ENCODE results near the gene SIM2.
"Not testable (repeated sequence)": the region's sequence is repeated elsewhere in the genome, so short reads cannot be mapped to it uniquely, and the experiment has no call there.

The SIM2 gene, protein sequence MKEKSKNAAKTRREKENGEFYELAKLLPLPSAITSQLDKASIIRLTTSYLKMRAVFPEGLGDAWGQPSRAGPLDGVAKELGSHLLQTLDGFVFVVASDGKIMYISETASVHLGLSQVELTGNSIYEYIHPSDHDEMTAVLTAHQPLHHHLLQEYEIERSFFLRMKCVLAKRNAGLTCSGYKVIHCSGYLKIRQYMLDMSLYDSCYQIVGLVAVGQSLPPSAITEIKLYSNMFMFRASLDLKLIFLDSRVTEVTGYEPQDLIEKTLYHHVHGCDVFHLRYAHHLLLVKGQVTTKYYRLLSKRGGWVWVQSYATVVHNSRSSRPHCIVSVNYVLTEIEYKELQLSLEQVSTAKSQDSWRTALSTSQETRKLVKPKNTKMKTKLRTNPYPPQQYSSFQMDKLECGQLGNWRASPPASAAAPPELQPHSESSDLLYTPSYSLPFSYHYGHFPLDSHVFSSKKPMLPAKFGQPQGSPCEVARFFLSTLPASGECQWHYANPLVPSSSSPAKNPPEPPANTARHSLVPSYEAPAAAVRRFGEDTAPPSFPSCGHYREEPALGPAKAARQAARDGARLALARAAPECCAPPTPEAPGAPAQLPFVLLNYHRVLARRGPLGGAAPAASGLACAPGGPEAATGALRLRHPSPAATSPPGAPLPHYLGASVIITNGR

DNA sequence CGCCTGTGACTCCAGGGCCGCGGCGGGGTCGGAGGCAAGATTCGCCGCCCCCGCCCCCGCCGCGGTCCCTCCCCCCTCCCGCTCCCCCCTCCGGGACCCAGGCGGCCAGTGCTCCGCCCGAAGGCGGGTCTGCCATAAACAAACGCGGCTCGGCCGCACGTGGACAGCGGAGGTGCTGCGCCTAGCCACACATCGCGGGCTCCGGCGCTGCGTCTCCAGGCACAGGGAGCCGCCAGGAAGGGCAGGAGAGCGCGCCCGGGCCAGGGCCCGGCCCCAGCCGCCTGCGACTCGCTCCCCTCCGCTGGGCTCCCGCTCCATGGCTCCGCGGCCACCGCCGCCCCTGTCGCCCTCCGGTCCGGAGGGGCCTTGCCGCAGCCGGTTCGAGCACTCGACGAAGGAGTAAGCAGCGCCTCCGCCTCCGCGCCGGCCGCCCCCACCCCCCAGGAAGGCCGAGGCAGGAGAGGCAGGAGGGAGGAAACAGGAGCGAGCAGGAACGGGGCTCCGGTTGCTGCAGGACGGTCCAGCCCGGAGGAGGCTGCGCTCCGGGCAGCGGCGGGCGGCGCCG is at the start of gene SIM2:
Gene SIM2, plus strand, starts transcription at position 135 of the 565 bp plus-strand sequence. CDS start 632 bp downstream, outside the sequence.
- Histone ChIP-seq H3K9me3 (ENCODE audit: control insufficient read depth in 2 of 2, low read length in 2 of 2) (no peaks in the 10 kb centered on the region), H3K4me1 (ENCODE audit: control insufficient read depth in 2 of 2, insufficient read depth in 2 of 2, low read length in 2 of 2) (peaks cover 10 to 19% of the 10 kb centered on the region in 2 donors), H3K4me3 (ENCODE audit: low read length in 2 of 2) (peak within 1 kb of the TSS in 1 of 2 donors; percentile 29), H3K27ac (ENCODE audit: low read depth in 2 of 2, low read length in 2 of 2) (no peak within 1 kb of the TSS), H3K9ac (ENCODE audit: low read depth in 1 of 2, low read length in 2 of 2) (no peak within 1 kb of the TSS), H3K36me3 (ENCODE audit: control insufficient read depth in 2 of 2, insufficient read depth in 2 of 2, low read length in 2 of 2) (no peaks in the 10 kb centered on the region), H3K27me3 (ENCODE audit: control insufficient read depth in 2 of 2, insufficient read depth in 2 of 2, low read length in 2 of 2) (peaks cover 76 to 95% of the 10 kb centered on the region in 2 donors)

DNA sequence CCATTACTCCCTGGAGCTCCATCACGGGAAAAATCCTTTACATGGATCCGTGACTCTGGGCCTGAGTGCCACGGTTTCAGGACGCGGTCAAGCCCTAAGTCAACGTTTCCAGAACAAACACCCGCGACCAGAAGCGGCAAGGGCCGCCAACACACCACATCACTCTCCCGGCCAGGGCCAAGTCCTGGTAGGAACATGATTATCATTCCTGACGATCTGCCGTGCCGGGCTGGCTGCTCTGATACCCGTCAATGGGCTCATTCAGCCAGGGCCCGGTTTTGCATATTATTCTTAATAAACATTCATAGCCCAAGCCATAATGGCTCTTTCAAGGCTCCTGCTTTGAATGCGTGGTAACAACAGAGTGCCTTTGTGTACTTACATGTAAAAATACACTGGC is 44.6 kb upstream of the SIM2 start:
- Histone ChIP-seq H3K27me3 (ENCODE audit: control insufficient read depth in 2 of 2, insufficient read depth in 2 of 2, low read length in 2 of 2) (peaks cover 24 to 30% of the 10 kb centered on the region in 2 donors), H3K4me3 (ENCODE audit: low read length in 2 of 2) (no peak overlapping the region), H3K27ac (ENCODE audit: low read depth in 2 of 2, low read length in 2 of 2) (no peak overlapping the region), H3K36me3 (ENCODE audit: control insufficient read depth in 2 of 2, insufficient read depth in 2 of 2, low read length in 2 of 2) (no peaks in the 10 kb centered on the region), H3K9me3 (ENCODE audit: control insufficient read depth in 2 of 2, low read length in 2 of 2) (no peaks in the 10 kb centered on the region), H3K9ac (ENCODE audit: low read depth in 1 of 2, low read length in 2 of 2) (no peak overlapping the region), H3K4me1 (ENCODE audit: control insufficient read depth in 2 of 2, insufficient read depth in 2 of 2, low read length in 2 of 2) (no peaks in the 10 kb centered on the region)

DNA sequence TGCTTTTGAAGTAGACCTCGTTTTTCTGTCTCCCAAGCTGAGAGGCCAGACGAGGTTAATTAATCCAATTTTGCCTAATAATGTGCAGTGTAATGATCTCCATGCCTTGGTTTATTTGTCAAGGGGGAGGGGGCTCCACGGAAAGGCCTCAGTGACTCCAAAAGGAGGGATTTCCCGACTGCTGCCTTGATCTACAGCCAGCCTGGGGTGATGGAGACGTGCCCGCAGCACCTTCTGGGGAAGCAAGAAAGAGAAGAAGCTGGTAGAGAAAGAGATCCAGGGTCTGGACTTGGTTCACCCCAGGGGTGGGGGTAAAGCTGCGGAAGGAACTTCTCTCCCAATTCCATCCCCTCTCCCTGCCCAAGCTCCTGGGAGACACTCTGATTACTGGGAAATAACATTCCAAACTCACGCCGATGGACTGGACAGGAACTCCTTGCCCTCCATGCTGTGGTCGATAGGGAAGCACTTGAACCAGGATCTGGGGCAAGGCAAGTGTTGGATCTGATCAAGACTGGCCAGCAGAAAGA is 44.1 kb upstream of the SIM2 start:
- no peaks in the 10 kb centered on the region for H3K36me3 ChIP-seq (ENCODE audit: control insufficient read depth in 2 of 2, insufficient read depth in 2 of 2, low read length in 2 of 2)
- no peak overlapping the region for H3K9ac ChIP-seq (ENCODE audit: low read depth in 1 of 2, low read length in 2 of 2)
- peaks cover 24 to 31% of the 10 kb centered on the region in 2 donors for H3K27me3 ChIP-seq (ENCODE audit: control insufficient read depth in 2 of 2, insufficient read depth in 2 of 2, low read length in 2 of 2)
- H3K4me1 ChIP-seq (ENCODE audit: control insufficient read depth in 2 of 2, insufficient read depth in 2 of 2, low read length in 2 of 2), result no peaks in the 10 kb centered on the region
- no peak overlapping the region for H3K27ac ChIP-seq (ENCODE audit: low read depth in 2 of 2, low read length in 2 of 2)
- H3K9me3 ChIP-seq (ENCODE audit: control insufficient read depth in 2 of 2, low read length in 2 of 2), result no peaks in the 10 kb centered on the region
- H3K4me3 ChIP-seq (ENCODE audit: low read length in 2 of 2), result no peak overlapping the region

DNA sequence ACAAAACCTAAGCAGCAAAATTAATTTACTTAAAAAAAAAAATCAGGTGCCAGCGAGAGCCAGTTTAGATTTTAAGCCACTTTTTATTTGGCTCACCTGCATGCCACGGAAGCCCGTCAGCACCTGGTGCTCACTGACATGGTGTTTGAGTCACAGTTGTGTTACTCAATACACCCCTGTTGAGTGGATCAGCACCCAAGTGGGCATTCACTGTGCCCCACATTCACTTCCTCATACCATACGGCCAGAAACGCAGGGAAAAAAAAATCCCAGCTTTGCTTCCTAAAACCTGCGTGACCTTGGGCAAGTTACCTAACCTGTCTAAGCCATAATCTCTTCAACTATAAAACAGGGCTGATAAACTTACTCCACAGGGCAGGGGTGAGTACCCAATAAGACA is 42.8 kb upstream of the SIM2 start:
- Histone ChIP-seq H3K27ac (ENCODE audit: low read depth in 2 of 2, low read length in 2 of 2) (no peak overlapping the region), H3K4me1 (ENCODE audit: control insufficient read depth in 2 of 2, insufficient read depth in 2 of 2, low read length in 2 of 2) (no peaks in the 10 kb centered on the region), H3K9ac (ENCODE audit: low read depth in 1 of 2, low read length in 2 of 2) (no peak overlapping the region), H3K27me3 (ENCODE audit: control insufficient read depth in 2 of 2, insufficient read depth in 2 of 2, low read length in 2 of 2) (peaks cover 29 to 35% of the 10 kb centered on the region in 2 donors), H3K4me3 (ENCODE audit: low read length in 2 of 2) (no peak overlapping the region), H3K36me3 (ENCODE audit: control insufficient read depth in 2 of 2, insufficient read depth in 2 of 2, low read length in 2 of 2) (no peaks in the 10 kb centered on the region), H3K9me3 (ENCODE audit: control insufficient read depth in 2 of 2, low read length in 2 of 2) (no peaks in the 10 kb centered on the region)

DNA sequence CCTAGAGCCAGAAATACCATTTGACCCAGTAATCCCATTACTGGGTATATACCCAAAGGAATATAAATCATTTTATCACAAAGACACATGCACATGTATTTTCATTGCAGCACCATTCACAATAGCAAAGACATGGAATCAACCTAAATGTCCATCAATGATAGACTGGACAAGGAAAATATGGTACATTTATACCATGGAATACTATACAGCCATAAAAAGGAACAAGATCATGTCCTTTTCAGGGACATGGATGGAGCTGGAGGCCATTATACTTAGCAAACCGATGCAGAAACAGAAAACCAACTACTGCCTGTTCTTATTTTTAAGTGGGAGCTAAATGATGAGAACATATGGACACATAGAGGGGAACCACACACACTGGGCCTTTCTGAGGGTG is 41.6 kb upstream of the SIM2 start:
- H3K27ac ChIP-seq (ENCODE audit: low read depth in 2 of 2, low read length in 2 of 2); H3K9me3 ChIP-seq (ENCODE audit: control insufficient read depth in 2 of 2, low read length in 2 of 2); H3K4me1 ChIP-seq (ENCODE audit: control insufficient read depth in 2 of 2, insufficient read depth in 2 of 2, low read length in 2 of 2); H3K36me3 ChIP-seq (ENCODE audit: control insufficient read depth in 2 of 2, insufficient read depth in 2 of 2, low read length in 2 of 2); H3K4me3 ChIP-seq (ENCODE audit: low read length in 2 of 2); H3K9ac ChIP-seq (ENCODE audit: low read depth in 1 of 2, low read length in 2 of 2): not testable (repeated sequence)
- peaks cover 29 to 35% of the 10 kb centered on the region in 2 donors for H3K27me3 ChIP-seq (ENCODE audit: control insufficient read depth in 2 of 2, insufficient read depth in 2 of 2, low read length in 2 of 2)

DNA sequence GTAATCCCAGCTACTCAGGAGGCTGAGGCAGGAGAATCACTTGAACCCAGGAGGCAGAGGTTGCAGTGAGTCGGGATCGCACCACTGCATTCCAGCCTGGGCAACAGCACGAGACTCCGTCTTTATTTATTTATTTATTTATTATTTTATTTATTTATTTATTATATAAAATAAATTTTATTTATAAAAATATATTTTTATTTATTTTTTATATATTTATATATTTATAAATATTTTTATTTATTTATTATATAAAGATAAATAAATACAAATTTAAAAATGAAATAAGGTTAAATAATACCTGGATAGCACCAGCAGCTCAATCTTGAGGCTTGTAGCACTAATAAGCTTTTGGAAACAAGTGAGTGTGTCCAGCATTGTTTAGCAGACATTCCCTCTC is 40.9 kb upstream of the SIM2 start:
- Histone ChIP-seq H3K9ac (ENCODE audit: low read depth in 1 of 2, low read length in 2 of 2) (no peak overlapping the region), H3K27me3 (ENCODE audit: control insufficient read depth in 2 of 2, insufficient read depth in 2 of 2, low read length in 2 of 2) (peaks cover 29 to 39% of the 10 kb centered on the region in 2 donors), H3K9me3 (ENCODE audit: control insufficient read depth in 2 of 2, low read length in 2 of 2) (no peaks in the 10 kb centered on the region), H3K27ac (ENCODE audit: low read depth in 2 of 2, low read length in 2 of 2) (no peak overlapping the region), H3K4me1 (ENCODE audit: control insufficient read depth in 2 of 2, insufficient read depth in 2 of 2, low read length in 2 of 2) (no peaks in the 10 kb centered on the region), H3K36me3 (ENCODE audit: control insufficient read depth in 2 of 2, insufficient read depth in 2 of 2, low read length in 2 of 2) (no peaks in the 10 kb centered on the region), H3K4me3 (ENCODE audit: low read length in 2 of 2) (no peak overlapping the region)

DNA sequence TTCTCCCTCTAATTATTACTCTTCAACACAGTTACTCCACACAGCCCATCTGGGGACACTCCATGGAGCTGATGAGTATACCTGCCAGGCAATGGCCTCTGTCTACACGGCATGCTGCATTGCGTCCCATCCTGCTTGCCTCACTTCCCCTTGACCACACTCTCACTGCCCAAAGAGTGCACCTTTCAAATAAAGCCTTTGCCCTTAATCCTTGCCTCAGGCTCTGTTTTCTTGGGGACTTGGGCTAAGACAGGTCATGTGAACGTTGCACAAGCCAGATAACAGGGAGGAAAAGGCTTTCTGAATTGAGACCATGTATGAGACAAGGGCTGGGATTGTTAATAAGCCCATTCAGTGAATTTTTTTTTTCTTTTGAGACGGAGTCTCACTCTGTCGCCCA is 40.0 kb upstream of the SIM2 start:
- H3K4me3 ChIP-seq (ENCODE audit: low read length in 2 of 2), result no peak overlapping the region
- no peak overlapping the region for H3K9ac ChIP-seq (ENCODE audit: low read depth in 1 of 2, low read length in 2 of 2)
- H3K4me1 ChIP-seq (ENCODE audit: control insufficient read depth in 2 of 2, insufficient read depth in 2 of 2, low read length in 2 of 2), result no peaks in the 10 kb centered on the region
- H3K9me3 ChIP-seq (ENCODE audit: control insufficient read depth in 2 of 2, low read length in 2 of 2), result no peaks in the 10 kb centered on the region
- H3K36me3 ChIP-seq (ENCODE audit: control insufficient read depth in 2 of 2, insufficient read depth in 2 of 2, low read length in 2 of 2), result no peaks in the 10 kb centered on the region
- H3K27ac ChIP-seq (ENCODE audit: low read depth in 2 of 2, low read length in 2 of 2), result no peak overlapping the region
- H3K27me3 ChIP-seq (ENCODE audit: control insufficient read depth in 2 of 2, insufficient read depth in 2 of 2, low read length in 2 of 2), result peaks cover 31 to 42% of the 10 kb centered on the region in 2 donors

DNA sequence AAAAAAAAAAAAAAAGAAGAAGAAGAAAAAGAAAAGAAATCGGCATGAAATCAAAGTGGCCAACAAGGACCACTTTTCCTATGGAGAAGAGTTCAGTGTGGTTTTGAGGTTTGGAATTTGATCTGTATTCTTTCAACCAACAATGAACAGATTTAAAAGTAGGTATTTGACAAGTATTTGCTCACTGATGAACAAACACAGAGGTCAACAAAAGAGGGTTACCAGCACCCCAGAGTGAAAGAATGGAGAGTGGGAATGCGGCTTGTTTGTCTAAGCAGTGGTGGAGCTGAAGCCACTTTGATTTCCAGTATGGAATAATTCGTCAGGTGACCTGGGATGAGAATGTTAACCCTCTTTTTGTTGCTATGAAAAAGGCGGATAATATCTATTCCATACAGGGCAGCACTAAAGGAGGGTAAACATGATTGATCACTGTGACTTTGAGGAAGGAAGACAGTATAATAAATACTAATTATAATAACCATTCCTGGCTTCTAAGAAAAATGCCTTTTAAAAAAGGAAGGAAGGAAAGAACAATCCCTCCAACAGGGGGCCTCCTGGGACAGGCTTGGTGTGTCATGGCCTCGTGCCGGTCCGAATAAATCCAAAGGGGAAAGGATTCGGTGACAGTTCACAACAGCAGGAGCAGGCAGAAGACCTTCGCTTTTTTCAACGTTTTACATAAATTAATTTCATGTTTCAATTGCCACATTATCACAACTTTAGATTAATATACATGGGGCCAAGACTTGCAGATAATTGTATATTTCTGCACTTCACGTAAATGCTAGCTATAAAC is 37.2 kb upstream of the SIM2 start:
- Histone ChIP-seq H3K27me3 (ENCODE audit: control insufficient read depth in 2 of 2, insufficient read depth in 2 of 2, low read length in 2 of 2) (peaks cover 29 to 40% of the 10 kb centered on the region in 2 donors), H3K9ac (ENCODE audit: low read depth in 1 of 2, low read length in 2 of 2) (no peak overlapping the region), H3K27ac (ENCODE audit: low read depth in 2 of 2, low read length in 2 of 2) (no peak overlapping the region), H3K4me3 (ENCODE audit: low read length in 2 of 2) (no peak overlapping the region), H3K9me3 (ENCODE audit: control insufficient read depth in 2 of 2, low read length in 2 of 2) (no peaks in the 10 kb centered on the region), H3K36me3 (ENCODE audit: control insufficient read depth in 2 of 2, insufficient read depth in 2 of 2, low read length in 2 of 2) (no peaks in the 10 kb centered on the region), H3K4me1 (ENCODE audit: control insufficient read depth in 2 of 2, insufficient read depth in 2 of 2, low read length in 2 of 2) (no peaks in the 10 kb centered on the region)

DNA sequence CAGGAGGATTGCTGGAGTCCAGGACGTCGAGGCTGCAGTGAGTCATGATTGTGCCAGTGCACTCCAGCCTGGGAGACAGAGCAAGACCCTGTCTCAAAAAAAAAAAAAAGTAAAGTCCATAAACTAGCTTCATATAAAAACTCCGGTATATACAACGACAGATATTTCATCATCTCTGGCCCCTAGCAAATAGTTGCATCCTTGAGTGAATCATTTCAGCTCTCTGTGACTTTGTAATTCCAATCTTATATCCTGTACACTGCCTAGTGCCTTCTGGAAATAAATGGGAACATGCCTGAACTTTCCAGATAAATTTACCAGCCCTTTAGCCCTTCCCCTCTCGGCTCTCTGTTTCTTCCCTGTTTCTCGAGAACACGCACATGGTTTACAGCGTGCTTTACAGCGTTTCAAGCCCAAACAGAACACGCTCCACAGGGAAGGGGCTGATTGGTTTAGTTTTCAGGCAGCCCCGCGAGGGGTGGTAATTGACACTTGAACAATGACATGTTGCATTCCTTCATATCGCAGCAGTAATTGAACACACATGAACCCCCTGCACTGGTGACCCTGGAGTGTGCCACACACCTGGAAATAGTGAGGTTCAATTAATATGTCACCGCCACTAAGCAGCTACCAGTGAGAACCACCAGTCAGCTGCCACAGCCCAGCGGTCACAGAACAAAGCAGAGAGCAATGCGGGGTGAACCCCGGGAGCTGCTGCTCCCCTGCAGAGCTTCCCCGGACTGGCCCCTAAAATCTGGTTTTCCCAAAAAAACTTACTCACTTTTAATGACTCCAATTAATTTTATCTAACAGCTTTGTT is 35.7 kb upstream of the SIM2 start:
- Histone ChIP-seq H3K4me3 (ENCODE audit: low read length in 2 of 2) (no peak overlapping the region), H3K27ac (ENCODE audit: low read depth in 2 of 2, low read length in 2 of 2) (no peak overlapping the region), H3K9ac (ENCODE audit: low read depth in 1 of 2, low read length in 2 of 2) (no peak overlapping the region), H3K9me3 (ENCODE audit: control insufficient read depth in 2 of 2, low read length in 2 of 2) (no peaks in the 10 kb centered on the region), H3K36me3 (ENCODE audit: control insufficient read depth in 2 of 2, insufficient read depth in 2 of 2, low read length in 2 of 2) (no peaks in the 10 kb centered on the region), H3K4me1 (ENCODE audit: control insufficient read depth in 2 of 2, insufficient read depth in 2 of 2, low read length in 2 of 2) (no peaks in the 10 kb centered on the region), H3K27me3 (ENCODE audit: control insufficient read depth in 2 of 2, insufficient read depth in 2 of 2, low read length in 2 of 2) (peaks cover 31 to 40% of the 10 kb centered on the region in 2 donors)
